Measurements from ENCODE around the gene GFOD1.

GFOD1 gene, protein sequence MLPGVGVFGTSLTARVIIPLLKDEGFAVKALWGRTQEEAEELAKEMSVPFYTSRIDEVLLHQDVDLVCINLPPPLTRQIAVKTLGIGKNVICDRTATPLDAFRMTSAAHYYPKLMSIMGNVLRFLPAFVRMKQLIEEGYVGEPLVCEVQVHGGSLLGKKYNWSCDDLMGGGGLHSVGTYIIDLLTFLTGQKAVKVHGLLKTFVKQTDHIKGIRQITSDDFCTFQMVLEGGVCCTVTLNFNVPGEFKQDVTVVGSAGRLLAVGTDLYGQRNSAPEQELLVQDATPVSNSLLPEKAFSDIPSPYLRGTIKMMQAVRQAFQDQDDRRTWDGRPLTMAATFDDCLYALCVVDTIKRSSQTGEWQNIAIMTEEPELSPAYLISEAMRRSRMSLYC

GRCh38 chr6:13487122-13488014, at the start of gene GFOD1:
TSS of gene GFOD1 (minus strand) at chr6:13487600. CDS start at chr6:13486890, 710 bp downstream.
- peak; percentile 78 for DNase-seq (ENCODE audit: low read depth)
- H3K4me3 ChIP-seq (ENCODE audit: control insufficient read depth, low read depth, low read length), result peak within 1 kb of the TSS; percentile 66
- TF ChIP-seq, protein P1, sequence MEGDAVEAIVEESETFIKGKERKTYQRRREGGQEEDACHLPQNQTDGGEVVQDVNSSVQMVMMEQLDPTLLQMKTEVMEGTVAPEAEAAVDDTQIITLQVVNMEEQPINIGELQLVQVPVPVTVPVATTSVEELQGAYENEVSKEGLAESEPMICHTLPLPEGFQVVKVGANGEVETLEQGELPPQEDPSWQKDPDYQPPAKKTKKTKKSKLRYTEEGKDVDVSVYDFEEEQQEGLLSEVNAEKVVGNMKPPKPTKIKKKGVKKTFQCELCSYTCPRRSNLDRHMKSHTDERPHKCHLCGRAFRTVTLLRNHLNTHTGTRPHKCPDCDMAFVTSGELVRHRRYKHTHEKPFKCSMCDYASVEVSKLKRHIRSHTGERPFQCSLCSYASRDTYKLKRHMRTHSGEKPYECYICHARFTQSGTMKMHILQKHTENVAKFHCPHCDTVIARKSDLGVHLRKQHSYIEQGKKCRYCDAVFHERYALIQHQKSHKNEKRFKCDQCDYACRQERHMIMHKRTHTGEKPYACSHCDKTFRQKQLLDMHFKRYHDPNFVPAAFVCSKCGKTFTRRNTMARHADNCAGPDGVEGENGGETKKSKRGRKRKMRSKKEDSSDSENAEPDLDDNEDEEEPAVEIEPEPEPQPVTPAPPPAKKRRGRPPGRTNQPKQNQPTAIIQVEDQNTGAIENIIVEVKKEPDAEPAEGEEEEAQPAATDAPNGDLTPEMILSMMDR (conservative IDR thresholded peaks at IDR 0.05; ENCODE audit: control insufficient read depth, insufficient read depth, low read depth, low read length), result peak; percentile 2

- TF ChIP-seq, protein P1 (conservative IDR thresholded peaks at IDR 0.05; ENCODE audit: control insufficient read depth, insufficient read depth, low read depth, low read length), result no peak
- DNase-seq (ENCODE audit: low read depth), result no peak
- H3K4me3 ChIP-seq (ENCODE audit: control insufficient read depth, low read depth, low read length), result no peak overlapping the region
These were observed 49.6 kb upstream of the GFOD1 start for GRCh38 chr6:13536796-13537526.

DNA sequence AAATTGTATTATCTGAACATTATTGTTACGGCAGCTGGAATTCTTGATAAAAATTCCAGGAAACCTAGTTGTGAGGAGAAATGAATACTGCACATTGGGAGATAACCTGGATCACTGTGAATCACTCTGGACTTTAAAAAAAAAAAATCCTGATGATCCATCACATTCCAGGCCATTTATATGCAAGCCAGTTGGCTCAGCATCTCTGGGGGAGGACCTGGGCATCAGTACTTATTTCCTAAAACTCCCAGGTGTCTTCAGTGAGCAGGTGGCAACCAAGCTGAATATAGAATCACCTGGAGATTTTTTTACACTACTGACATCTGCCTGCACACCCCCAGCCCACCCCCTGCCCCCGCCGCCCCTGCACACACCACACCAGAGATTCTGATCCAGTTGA, 47.9 kb upstream of the GFOD1 start:
- no peak overlapping the region for H3K4me3 ChIP-seq (ENCODE audit: control insufficient read depth, low read depth, low read length)
- TF ChIP-seq, protein P1 (conservative IDR thresholded peaks at IDR 0.05; ENCODE audit: control insufficient read depth, insufficient read depth, low read depth, low read length), result no peak
- DNase-seq (ENCODE audit: low read depth), result no peak

GRCh38 chr6:13534536-13534935, 47.1 kb upstream of the GFOD1 start:
- no peak overlapping the region for H3K4me3 ChIP-seq (ENCODE audit: control insufficient read depth, low read depth, low read length)
- DNase-seq (ENCODE audit: low read depth), result no peak
- TF ChIP-seq, protein P1 (conservative IDR thresholded peaks at IDR 0.05; ENCODE audit: control insufficient read depth, insufficient read depth, low read depth, low read length), result no peak

- H3K4me3 ChIP-seq (ENCODE audit: control insufficient read depth, low read depth, low read length), result no peak overlapping the region
- TF ChIP-seq, protein P1 (conservative IDR thresholded peaks at IDR 0.05; ENCODE audit: control insufficient read depth, insufficient read depth, low read depth, low read length), result no peak
- DNase-seq (ENCODE audit: low read depth), result no peak
These were observed 44.6 kb upstream of the GFOD1 start for GRCh38 chr6:13531956-13532355.

DNA sequence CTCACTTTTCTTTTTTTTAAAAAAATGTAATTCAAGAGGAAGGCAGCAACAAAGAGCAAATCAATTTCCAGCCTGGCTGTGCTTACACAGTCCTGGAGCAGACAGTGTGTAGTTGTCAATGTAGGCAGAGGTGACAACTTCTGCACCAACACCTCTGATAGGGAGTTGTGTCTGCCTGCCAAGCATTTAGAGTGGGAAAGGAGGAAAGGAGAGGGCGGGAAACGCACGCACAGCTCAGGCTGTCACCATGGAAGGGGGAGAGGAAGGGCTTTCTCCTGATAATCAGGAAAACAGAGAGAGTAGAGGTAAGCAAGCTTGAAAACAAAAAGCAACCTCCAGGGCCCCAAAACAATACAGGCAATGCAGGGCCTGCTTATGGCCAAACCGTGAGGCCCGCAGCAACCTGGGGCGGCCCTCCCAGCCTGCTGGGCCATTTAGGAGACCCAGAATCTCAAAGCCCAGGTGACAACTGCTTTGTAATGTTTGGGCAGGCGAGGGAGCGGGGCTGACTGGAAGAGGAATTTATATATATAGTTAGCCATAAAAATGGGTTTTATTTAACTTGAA, 41.5 kb upstream of the GFOD1 start:
- H3K4me3 ChIP-seq (ENCODE audit: control insufficient read depth, low read depth, low read length), result no peak overlapping the region
- TF ChIP-seq, protein P1 (conservative IDR thresholded peaks at IDR 0.05; ENCODE audit: control insufficient read depth, insufficient read depth, low read depth, low read length), result no peak
- no peak for DNase-seq (ENCODE audit: low read depth)

Measured in fibroblast of mammary gland (primary cell).